MM.1S (cell line): ENCODE data around the gene TTC1.

Experiments
- DNase-seq: peaks from one replicate; pipeline ENCODE4 v3.0.0-alpha.2; 2015
- H2AFZ ChIP-seq: fragments of 300-600 bp; sonication (generic); 2 replicates; pipeline ENCODE4 v1.6.0; 2016; ENCODE audit warnings: antibody characterized with exemption, low read length
- H3F3A ChIP-seq: fragments of 300-600 bp; sonication (generic); 2 replicates; pipeline ENCODE4 v1.6.1; 2016; ENCODE audit warnings: mild to moderate bottlenecking, antibody characterized with exemption, low read length, moderate library complexity, mixed read lengths; ENCODE audit not compliant: insufficient read depth
- H3K27ac ChIP-seq: fragments of 300-600 bp; sonication (generic); 2 replicates; pipeline ENCODE4 v1.5.1; 2016; ENCODE audit warnings: mild to moderate bottlenecking, low read length
- H3K27me3 ChIP-seq: fragments of 300-600 bp; sonication (generic); replicated peaks from 2 replicates; pipeline ENCODE4 v1.6.0; 2016; ENCODE audit warnings: low read length; ENCODE audit not compliant: insufficient read depth
- H3K36me3 ChIP-seq: fragments of 300-600 bp; sonication (generic); replicated peaks from 2 replicates; pipeline ENCODE4 v1.6.1; 2016; ENCODE audit warnings: mild to moderate bottlenecking, low read length, mixed read lengths; ENCODE audit not compliant: insufficient read depth
- H3K4me1 ChIP-seq: fragments of 300-600 bp; sonication (generic); 2 replicates; pipeline ENCODE4 v1.6.1; 2016; ENCODE audit warnings: low read length, mixed read lengths
- H3K4me2 ChIP-seq: fragments of 300-600 bp; sonication (generic); 2 replicates; pipeline ENCODE4 v1.6.0; 2016; ENCODE audit warnings: low read depth, low read length
- H3K4me3 ChIP-seq: fragments of 300-600 bp; sonication (generic); 2 replicates; pipeline ENCODE4 v1.5.1; 2016; ENCODE audit warnings: low read length, mixed read lengths
- H3K79me2 ChIP-seq: fragments of 300-600 bp; sonication (generic); 2 replicates; pipeline ENCODE4 v1.6.1; 2016; ENCODE audit warnings: mixed run types, low read length, mixed read lengths
- H3K9ac ChIP-seq: fragments of 300-600 bp; sonication (generic); 2 replicates; pipeline ENCODE4 v1.6.1; 2016; ENCODE audit warnings: low read length, mixed read lengths
- H3K9me2 ChIP-seq: fragments of 300-600 bp; sonication (generic); replicated peaks from 2 replicates; pipeline ENCODE4 v1.6.1; 2016; ENCODE audit warnings: mild to moderate bottlenecking, low read length, mixed read lengths; ENCODE audit not compliant: insufficient read depth
- H3K9me3 ChIP-seq: fragments of 300-600 bp; sonication (generic); replicated peaks from 2 replicates; pipeline ENCODE4 v1.6.1; 2016; ENCODE audit warnings: mild to moderate bottlenecking, low read length, mixed read lengths; ENCODE audit not compliant: insufficient read depth
- H4K20me1 ChIP-seq: fragments of 300-600 bp; sonication (generic); 2 replicates; pipeline ENCODE4 v1.6.1; 2016; ENCODE audit warnings: mild to moderate bottlenecking, low read length, moderate library complexity, mixed read lengths; ENCODE audit not compliant: insufficient read depth
- CTCF ChIP-seq: fragments of 300-600 bp; sonication (generic); IDR thresholded peaks from 2 replicates; pipeline ENCODE4 v1.5.1; 2016; ENCODE audit warnings: antibody characterized with exemption, low read length, mixed read lengths
- EZH2 ChIP-seq: fragments of 300-600 bp; sonication (generic); optimal IDR thresholded peaks from 2 replicates; pipeline ENCODE3; 2017; ENCODE audit warnings: low read depth, mild to moderate bottlenecking, antibody characterized with exemption, low read length, mixed read lengths
- EZH2phosphoT487 ChIP-seq: fragments of 300-600 bp; sonication (generic); IDR thresholded peaks from 2 replicates; pipeline ENCODE4 v1.6.1; 2018; ENCODE audit warnings: antibody characterized with exemption, low read length

Gene TTC1

DNA sequence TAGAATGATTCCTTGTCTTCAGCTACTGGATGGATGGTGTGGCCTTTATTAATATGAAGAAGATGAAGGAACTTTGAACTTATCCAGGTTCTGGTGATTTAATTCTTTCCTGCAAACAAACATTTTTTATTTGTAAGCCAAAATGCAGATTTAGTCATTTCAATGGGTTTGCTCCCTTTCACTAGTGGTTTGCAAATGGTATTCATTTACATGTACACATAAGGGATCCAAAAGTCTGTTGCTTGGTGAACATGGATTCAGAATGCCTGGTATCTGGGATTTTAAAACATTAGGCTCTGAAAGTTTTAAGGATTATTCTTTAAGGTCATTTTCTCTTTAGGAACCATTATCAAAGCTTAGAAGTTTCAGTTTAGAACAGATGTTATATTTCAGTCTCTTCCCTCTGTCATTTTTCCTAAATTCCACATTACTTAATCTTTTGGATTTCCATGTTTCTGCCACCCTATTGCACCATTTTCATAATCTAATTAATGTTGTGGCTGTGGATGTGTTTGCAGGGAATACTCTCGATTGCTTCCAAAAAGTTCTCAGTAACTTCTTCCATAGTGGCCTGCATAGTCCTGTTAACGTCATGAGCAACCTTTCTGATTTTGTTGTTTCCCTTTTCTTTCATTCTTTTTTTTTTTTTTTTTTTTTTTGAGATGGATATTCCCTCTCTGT lies 10.1 kb downstream of the TTC1 start:
- Histone ChIP-seq H3K9me3 (no peaks in the 10 kb centered on the region), H2AFZ (no peak overlapping the region), H3K27ac (no peak overlapping the region), H3K4me1 (peaks cover 3% of the 10 kb centered on the region; the same call in 1 of the 2 replicates), H3K9me2 (no peaks in the 10 kb centered on the region), H3K36me3 (no peaks in the 10 kb centered on the region; the same call in 1 of the 2 replicates), H4K20me1 (no peaks in the 10 kb centered on the region), H3K27me3 (no peaks in the 10 kb centered on the region), H3K4me2 (no peak overlapping the region), H3K9ac (no peak overlapping the region), H3K79me2 (peaks cover 12% of the 10 kb centered on the region; the same call in 1 of the 2 replicates), H3F3A (no peaks in the 10 kb centered on the region), H3K4me3 (no peak overlapping the region)
- DNase-seq = no peak
- TF ChIP-seq EZH2 = no peak
- TF ChIP-seq CTCF = no peak
- no peak for TF ChIP-seq EZH2phosphoT487

DNA sequence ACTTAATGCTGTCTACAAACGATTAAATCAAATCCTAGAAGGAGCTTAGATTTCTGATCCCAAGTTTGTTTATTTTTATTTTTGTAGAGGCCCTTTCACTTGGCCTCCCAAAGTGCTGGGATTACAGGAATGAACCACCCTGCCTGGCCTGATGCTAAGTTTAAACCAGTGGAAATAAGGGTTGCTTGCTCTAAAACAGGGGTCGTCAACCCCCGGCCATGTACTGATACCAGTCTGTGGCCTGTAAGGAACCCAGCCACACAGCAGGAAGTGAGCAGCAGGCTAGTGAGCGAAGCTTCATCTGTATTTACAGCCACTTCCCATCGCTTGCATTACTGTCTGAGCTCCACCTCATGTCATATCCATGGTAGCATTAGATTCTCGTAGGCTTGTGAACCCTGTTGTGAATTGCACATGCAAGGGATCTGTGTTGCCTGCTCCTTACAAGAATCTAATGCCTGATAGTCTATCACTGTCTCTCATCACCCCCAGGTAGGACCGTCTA lies 11.4 kb downstream of the TTC1 start:
- no peak for DNase-seq
- no peak for TF ChIP-seq EZH2
- no peak for TF ChIP-seq EZH2phosphoT487
- no peak for TF ChIP-seq CTCF
- no peaks in the 10 kb centered on the region for H3K27me3 ChIP-seq
- H3K9ac ChIP-seq = no peak overlapping the region
- H3K27ac ChIP-seq = no peak overlapping the region
- no peak overlapping the region for H2AFZ ChIP-seq
- H3K79me2 ChIP-seq = peaks cover 8% of the 10 kb centered on the region; the same call in 1 of the 2 replicates
- no peaks in the 10 kb centered on the region for H3F3A ChIP-seq
- no peaks in the 10 kb centered on the region for H4K20me1 ChIP-seq
- no peaks in the 10 kb centered on the region; the same call in 1 of the 2 replicates for H3K36me3 ChIP-seq
- no peaks in the 10 kb centered on the region for H3K9me3 ChIP-seq
- H3K4me2 ChIP-seq = no peak overlapping the region
- no peaks in the 10 kb centered on the region for H3K9me2 ChIP-seq
- H3K4me3 ChIP-seq = no peak overlapping the region
- H3K4me1 ChIP-seq = peaks cover 3% of the 10 kb centered on the region; the same call in 1 of the 2 replicates

- H3K4me3 ChIP-seq = no peak overlapping the region
- no peaks in the 10 kb centered on the region; the same call in 1 of the 2 replicates for H3K36me3 ChIP-seq
- H3K9me2 ChIP-seq = no peaks in the 10 kb centered on the region
- H3K4me2 ChIP-seq = no peak overlapping the region
- H3K79me2 ChIP-seq = peaks cover 7% of the 10 kb centered on the region; the same call in 1 of the 2 replicates
- no peaks in the 10 kb centered on the region for H3K27me3 ChIP-seq
- no peak overlapping the region for H2AFZ ChIP-seq
- peak; percentile 46 for DNase-seq
- H3K4me1 ChIP-seq = peaks cover 3% of the 10 kb centered on the region; the same call in 1 of the 2 replicates
- no peak overlapping the region for H3K9ac ChIP-seq
- H3K27ac ChIP-seq = no peak overlapping the region
- no peaks in the 10 kb centered on the region for H3K9me3 ChIP-seq
- H3F3A ChIP-seq = no peaks in the 10 kb centered on the region
- TF ChIP-seq EZH2 = no peak
- H4K20me1 ChIP-seq = no peaks in the 10 kb centered on the region
These were observed 12.0 kb downstream of the TTC1 start for GRCh38 chr5:160020964-160021363.
